Activated CD4-positive, alpha-beta memory T cell treated with anti-CD3 and anti-CD28 coated beads for 36 hours (primary cell): Measurements from ENCODE around the gene SIRT3. TPM values are rescaled to one million over a fixed set of nuclear protein-coding genes. Genes with fewer than 3 reads are reported as not detected.

Source experiments
- CTCF ChIA-PET: fragments of 350-600 bp; sonication (Branson Sonifier 250); formaldehyde crosslinking; loops from one replicate; lab custom pipeline; 2021; ENCODE audit warnings: antibody characterized with exemption, inconsistent platforms; lab: Charles Lee
- POLR2A ChIA-PET: fragments of 350-600 bp; sonication (Branson Sonifier 250); formaldehyde crosslinking; loops from one replicate; lab custom pipeline; 2021; ENCODE audit warnings: antibody characterized with exemption; lab: Charles Lee
- DNase-seq: peaks from one replicate; pipeline ENCODE4 v3.0.0-alpha.2; 2020
- H3K27ac Mint-ChIP-seq: one replicate; pipeline ENCODE4 v1.8.0; 2021; ENCODE audit warnings: mixed read lengths
- H3K27me3 Mint-ChIP-seq: one replicate; pipeline ENCODE4 v1.8.0; 2021; ENCODE audit warnings: mixed read lengths
- H3K36me3 Mint-ChIP-seq: one replicate; pipeline ENCODE4 v1.8.0; 2021; ENCODE audit warnings: mixed read lengths
- H3K4me1 Mint-ChIP-seq: one replicate; pipeline ENCODE4 v1.8.0; 2021; ENCODE audit warnings: low read depth, mixed read lengths
- H3K4me3 Mint-ChIP-seq: one replicate; pipeline ENCODE4 v1.8.0; 2021; ENCODE audit warnings: mild to moderate bottlenecking, mixed read lengths
- H3K9me3 Mint-ChIP-seq: one replicate; pipeline ENCODE4 v1.8.0; 2021; ENCODE audit warnings: mixed read lengths
- intact Hi-C: fragments of 100-400 bp; cut with micrococcal nuclease; formaldehyde crosslinking; loops from one replicate; pipeline ENCODE4 v1.15.1; 2023
- total RNA-seq, 2 experiments: library from RNA; stranded (reverse); gene quantifications; one replicate each; pipeline ENCODE4 v1.2.3, GENCODE V29; 2021

Gene SIRT3
- total RNA-seq = 10 to 100 TPM; 16.1 to 17.6 TPM

GRCh38 chr11:235997-236773, at the start of gene SIRT3:
Gene SIRT3, minus strand, starts transcription at chr11:236342. Its CDS starts 14 bp downstream, at chr11:236328.
- Mint-ChIP-seq H3K36me3 (peaks cover 18% of the 10 kb centered on the region), H3K4me3 (peak within 1 kb of the TSS; percentile 97), H3K4me1 (peaks cover 40% of the 10 kb centered on the region), H3K27ac (peak within 1 kb of the TSS; percentile 94), H3K9me3 (no peaks in the 10 kb centered on the region), H3K27me3 (no peaks in the 10 kb centered on the region)
- ChIA-PET POLR2A (interaction anchor here (0.6 to 3.0 kb wide), 6 partner anchors 24 to 300 kb away, joined by 3 to 32 read pairs (median 4); partner anchors contain the start of genes ANO9, BET1L and RIC8A), CTCF (interaction anchor here (0.6 to 4.1 kb wide), 7 partner anchors 14 to 119 kb away, joined by 3 to 30 read pairs (median 3); no protein-coding TSS in a partner anchor)
- intact Hi-C loops = loop anchor here (1.0 to 5.0 kb wide), 6 partner anchors 29 to 171 kb away; partner anchors contain the start of genes BET1L, IFITM1, PGGHG and RIC8A
- peak; percentile 88 for DNase-seq

- Mint-ChIP-seq H3K27me3 (peaks cover 13% of the 10 kb centered on the region), H3K4me3 (no peak overlapping the region), H3K36me3 (peaks cover 6% of the 10 kb centered on the region), H3K4me1 (peaks cover 44% of the 10 kb centered on the region), H3K9me3 (no peaks in the 10 kb centered on the region), H3K27ac (no peak overlapping the region)
- intact Hi-C loops = loop anchor here (2.0 to 5.0 kb wide), 3 partner anchors 17 to 49 kb away; partner anchors contain the start of genes PSMD13 and SIRT3
- ChIA-PET POLR2A (no interaction called here), CTCF (interaction anchor here (2.3 to 9.1 kb wide), 2 partner anchors 31 to 35 kb away, joined by 7 to 57 read pairs; no protein-coding TSS in a partner anchor)
- DNase-seq = peak; percentile 8
Measured at GRCh38 chr11:285894-286220, 49.7 kb upstream of the SIRT3 start.

- intact Hi-C loops = loop anchor here (5.0 kb wide), 1 partner anchor 48 kb away; the partner anchor contains the start of genes PSMD13 and SIRT3
- Mint-ChIP-seq H3K9me3 (no peaks in the 10 kb centered on the region), H3K4me3 (no peak overlapping the region), H3K36me3 (peaks cover 6% of the 10 kb centered on the region), H3K4me1 (peaks cover 46% of the 10 kb centered on the region), H3K27me3 (peaks cover 16% of the 10 kb centered on the region), H3K27ac (no peak overlapping the region)
- DNase-seq = peak; percentile 9
- ChIA-PET CTCF (interaction anchor here (9.1 kb wide), 1 partner anchor 34 kb away, joined by 57 read pairs; no protein-coding TSS in a partner anchor), POLR2A (no interaction called here)
Measured at GRCh38 chr11:285021-285893, 49.1 kb upstream of the SIRT3 start.

- DNase-seq = peak; percentile 8
- POLR2A ChIA-PET = no interaction called here
Measured at GRCh38 chr11:284105-285020, 48.2 kb upstream of the SIRT3 start.

GRCh38 chr11:283405-284104, 47.4 kb upstream of the SIRT3 start:
- peak overlapping the region; percentile 47 for H3K27ac Mint-ChIP-seq
- H3K4me3 Mint-ChIP-seq = no peak overlapping the region

More at GRCh38 chr11:284105-285020, 48.2 kb upstream of the SIRT3 start:
- Mint-ChIP-seq H3K4me1 (peaks cover 44% of the 10 kb centered on the region), H3K9me3 (no peaks in the 10 kb centered on the region), H3K27ac (no peak overlapping the region), H3K27me3 (peaks cover 16% of the 10 kb centered on the region), H3K4me3 (no peak overlapping the region), H3K36me3 (peaks cover 6% of the 10 kb centered on the region)
- CTCF ChIA-PET = interaction anchor here (1.3 to 9.1 kb wide), 2 partner anchors 22 to 33 kb away, joined by 4 to 57 read pairs; no protein-coding TSS in a partner anchor
- intact Hi-C loops = loop anchor here (5.0 kb wide), 1 partner anchor 47 kb away; the partner anchor contains the start of genes PSMD13 and SIRT3

GRCh38 chr11:282630-283360, 46.7 kb upstream of the SIRT3 start:
- Mint-ChIP-seq H3K36me3 (peaks cover 3% of the 10 kb centered on the region), H3K4me3 (peak overlapping the region; percentile 74), H3K27me3 (peaks cover 18% of the 10 kb centered on the region), H3K4me1 (peaks cover 50% of the 10 kb centered on the region), H3K9me3 (no peaks in the 10 kb centered on the region), H3K27ac (peak overlapping the region; percentile 53)
- POLR2A ChIA-PET = no interaction called here
- CTCF ChIA-PET = interaction anchor here (0.6 to 9.1 kb wide), 5 partner anchors 23 to 76 kb away, joined by 3 to 57 read pairs (median 4); no protein-coding TSS in a partner anchor
- peak; percentile 11 for DNase-seq
- intact Hi-C loops = no loop called here

More at GRCh38 chr11:283405-284104, 47.4 kb upstream of the SIRT3 start:
- peak; percentile 8 for DNase-seq
- peaks cover 46% of the 10 kb centered on the region for H3K4me1 Mint-ChIP-seq
- CTCF ChIA-PET = interaction anchor here (1.3 to 9.1 kb wide), 2 partner anchors 23 to 33 kb away, joined by 4 to 57 read pairs; no protein-coding TSS in a partner anchor
- H3K27me3 Mint-ChIP-seq = peaks cover 18% of the 10 kb centered on the region
- intact Hi-C loops = no loop called here
- no peaks in the 10 kb centered on the region for H3K9me3 Mint-ChIP-seq
- POLR2A ChIA-PET = no interaction called here
- H3K36me3 Mint-ChIP-seq = peaks cover 6% of the 10 kb centered on the region

- intact Hi-C loops = no loop called here
- no peaks in the 10 kb centered on the region for H3K9me3 Mint-ChIP-seq
- peak; percentile 8 for DNase-seq
- H3K4me1 Mint-ChIP-seq = peaks cover 50% of the 10 kb centered on the region
- peaks cover 2% of the 10 kb centered on the region for H3K36me3 Mint-ChIP-seq
- peaks cover 18% of the 10 kb centered on the region for H3K27me3 Mint-ChIP-seq
- peak overlapping the region; percentile 74 for H3K4me3 Mint-ChIP-seq
- ChIA-PET CTCF (interaction anchor here (1.0 to 9.1 kb wide), 6 partner anchors 11 to 62 kb away, joined by 3 to 57 read pairs (median 4); no protein-coding TSS in a partner anchor), POLR2A (no interaction called here)
- peak overlapping the region; percentile 53 for H3K27ac Mint-ChIP-seq
Measured at GRCh38 chr11:282171-282570, 46.0 kb upstream of the SIRT3 start.

GRCh38 chr11:281486-282161, 45.5 kb upstream of the SIRT3 start:
- intact Hi-C loops = no loop called here

GRCh38 chr11:280706-281485, 44.8 kb upstream of the SIRT3 start:
- H3K36me3 Mint-ChIP-seq = peaks cover 10% of the 10 kb centered on the region
- CTCF ChIA-PET = interaction anchor here (0.8 to 9.1 kb wide), 10 partner anchors 9 to 554 kb away, joined by 3 to 57 read pairs (median 3); no protein-coding TSS in a partner anchor
- peaks cover 18% of the 10 kb centered on the region for H3K27me3 Mint-ChIP-seq
- POLR2A ChIA-PET = interaction anchor here (0.9 to 1.4 kb wide), 2 partner anchors 74 kb away, joined by 3 read pairs; partner anchors contain the start of genes BET1L and RIC8A
- DNase-seq = peak; percentile 59
- H3K4me3 Mint-ChIP-seq = peak overlapping the region; percentile 74
- intact Hi-C loops = no loop called here
- peaks cover 11% of the 10 kb centered on the region for H3K9me3 Mint-ChIP-seq
- H3K4me1 Mint-ChIP-seq = peaks cover 50% of the 10 kb centered on the region
- H3K27ac Mint-ChIP-seq = peak overlapping the region; percentile 65

More at GRCh38 chr11:281486-282161, 45.5 kb upstream of the SIRT3 start:
- no peak for DNase-seq
- Mint-ChIP-seq H3K4me1 (peaks cover 49% of the 10 kb centered on the region), H3K27me3 (peaks cover 18% of the 10 kb centered on the region), H3K27ac (peak overlapping the region; percentile 53), H3K4me3 (peak overlapping the region; percentile 74), H3K36me3 (peaks cover 5% of the 10 kb centered on the region), H3K9me3 (peaks cover 4% of the 10 kb centered on the region)
- POLR2A ChIA-PET = no interaction called here
- CTCF ChIA-PET = interaction anchor here (0.8 to 9.1 kb wide), 11 partner anchors 10 to 553 kb away, joined by 3 to 57 read pairs (median 3); no protein-coding TSS in a partner anchor
